Measurements from ENCODE around the gene LAMC3.

GRCh38 chr9:130979591-130980385 lies 29.2 kb upstream of the LAMC3 start:
- TF ChIP-seq CTCF (IDR thresholded peaks at IDR 0.05; ENCODE audit: low read depth, low read length): no peak
- no peak for TF ChIP-seq POLR2A (IDR thresholded peaks at IDR 0.05; ENCODE audit: extremely low read depth, insufficient read length)
- no peak for TF ChIP-seq MAX (IDR thresholded peaks at IDR 0.05; ENCODE audit: low read depth, low read length)
- no peak for TF ChIP-seq MYC (IDR thresholded peaks at IDR 0.05; ENCODE audit: low read depth, low read length)
